GM18505 (cell line): ENCODE data around the gene SDHA.

Source experiments
- ATAC-seq: cut with Tn5 transposase; IDR thresholded peaks from one replicate; pipeline ENCODE4 v1.9.1; 2021; ENCODE audit not compliant: unreplicated experiment
- POLR2A ChIP-seq: IDR thresholded peaks from 4 replicates; pipeline ENCODE4 v1.6.1; 2011; ENCODE audit warnings: borderline replicate concordance; ENCODE audit not compliant: insufficient read depth, insufficient read length; ENCODE audit errors: extremely low read depth

SDHA gene

GRCh38 chr5:178110-178509 is 40.0 kb upstream of the SDHA start:
- no peak for ATAC-seq

GRCh38 chr5:179401-179800 is 38.7 kb upstream of the SDHA start:
- no peak for ATAC-seq

More at GRCh38 chr5:178110-178509, 40.0 kb upstream of the SDHA start:
- TF ChIP-seq POLR2A: no peak

GRCh38 chr5:180286-180918 is 37.7 kb upstream of the SDHA start:
- no peak for TF ChIP-seq POLR2A
- no peak for ATAC-seq

More at GRCh38 chr5:179401-179800, 38.7 kb upstream of the SDHA start:
- no peak for TF ChIP-seq POLR2A

GRCh38 chr5:181160-181559 is 37.0 kb upstream of the SDHA start:
- TF ChIP-seq POLR2A: no peak
- ATAC-seq: no peak

- no peak for ATAC-seq
- TF ChIP-seq POLR2A: no peak
Observed at GRCh38 chr5:181566-181965, 36.6 kb upstream of the SDHA start.

DNA sequence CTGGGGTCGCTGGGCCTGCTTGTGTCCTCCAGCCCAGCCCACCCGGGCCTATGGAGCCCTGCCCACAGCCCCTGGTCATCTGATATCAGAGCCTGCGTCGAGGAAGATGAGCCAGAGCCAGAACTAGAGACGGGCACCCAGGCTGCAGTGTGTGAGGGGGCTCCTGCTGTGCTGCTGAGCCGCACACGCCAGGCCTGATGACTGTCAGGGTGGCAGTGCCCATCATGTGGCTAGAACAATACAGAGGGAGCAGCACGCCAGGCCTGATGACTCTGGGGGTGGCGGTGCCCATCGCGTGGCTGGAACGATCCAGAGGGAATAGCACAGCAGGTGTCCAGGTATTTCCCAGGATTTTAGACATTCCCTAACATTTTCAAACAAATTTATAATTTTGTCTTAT is 36.0 kb upstream of the SDHA start:
- no peak for ATAC-seq

GRCh38 chr5:184471-184870 is 33.6 kb upstream of the SDHA start:
- no peak for ATAC-seq
- no peak for TF ChIP-seq POLR2A

More for the DNA sequence above, 36.0 kb upstream of the SDHA start:
- no peak for TF ChIP-seq POLR2A

DNA sequence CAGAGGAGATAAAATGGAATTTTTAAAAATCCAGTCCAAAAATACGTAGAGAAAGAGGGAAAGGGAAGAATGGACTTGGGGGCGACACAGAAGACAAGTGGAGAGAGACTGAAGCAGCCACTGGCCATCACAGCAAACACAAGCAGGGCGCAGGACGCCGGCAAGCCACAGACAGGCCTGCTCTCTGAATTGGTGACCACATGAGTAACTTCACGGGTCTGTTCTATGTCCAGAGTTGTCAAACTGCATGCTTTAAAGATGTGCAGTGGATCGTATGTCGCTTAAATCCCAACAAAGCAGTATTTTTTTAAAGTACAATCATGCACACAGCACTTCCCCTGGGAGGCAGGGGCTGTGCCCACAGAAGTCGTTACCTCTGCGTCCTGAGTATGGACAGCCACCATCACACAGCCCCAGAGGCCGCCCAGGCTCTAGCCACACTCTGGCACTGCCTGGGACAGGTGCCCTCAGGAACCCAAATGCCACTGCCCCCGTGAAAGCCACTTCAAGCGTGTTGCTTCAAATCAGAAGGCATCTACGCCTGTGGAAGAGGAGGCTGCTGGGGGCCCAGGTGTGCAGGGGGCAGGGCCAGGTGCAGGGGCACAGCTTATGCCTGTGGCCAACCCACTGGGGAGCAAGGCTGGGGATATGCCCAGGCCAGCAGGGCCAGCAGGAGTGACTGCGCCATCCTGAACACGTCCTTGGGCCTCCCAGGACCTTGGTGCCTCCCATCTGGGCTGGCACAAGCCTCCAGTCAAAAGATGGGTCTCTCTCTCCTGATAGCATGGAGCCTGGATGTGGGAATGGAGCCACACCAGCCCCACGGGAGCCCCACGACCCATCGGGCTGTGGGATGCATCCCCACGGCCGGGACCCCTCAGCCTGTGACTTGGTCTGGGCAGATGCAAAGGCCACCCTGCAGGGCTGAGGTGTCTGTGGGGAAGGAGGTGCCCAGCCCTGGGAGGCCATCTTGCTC is 32.7 kb upstream of the SDHA start:
- no peak for ATAC-seq
- no peak for TF ChIP-seq POLR2A

- TF ChIP-seq POLR2A: no peak
Observed at GRCh38 chr5:186091-187041, 31.8 kb upstream of the SDHA start.

GRCh38 chr5:187042-187431 is 31.1 kb upstream of the SDHA start:
- no peak for ATAC-seq
- no peak for TF ChIP-seq POLR2A

More at GRCh38 chr5:186091-187041, 31.8 kb upstream of the SDHA start:
- no peak for ATAC-seq

DNA sequence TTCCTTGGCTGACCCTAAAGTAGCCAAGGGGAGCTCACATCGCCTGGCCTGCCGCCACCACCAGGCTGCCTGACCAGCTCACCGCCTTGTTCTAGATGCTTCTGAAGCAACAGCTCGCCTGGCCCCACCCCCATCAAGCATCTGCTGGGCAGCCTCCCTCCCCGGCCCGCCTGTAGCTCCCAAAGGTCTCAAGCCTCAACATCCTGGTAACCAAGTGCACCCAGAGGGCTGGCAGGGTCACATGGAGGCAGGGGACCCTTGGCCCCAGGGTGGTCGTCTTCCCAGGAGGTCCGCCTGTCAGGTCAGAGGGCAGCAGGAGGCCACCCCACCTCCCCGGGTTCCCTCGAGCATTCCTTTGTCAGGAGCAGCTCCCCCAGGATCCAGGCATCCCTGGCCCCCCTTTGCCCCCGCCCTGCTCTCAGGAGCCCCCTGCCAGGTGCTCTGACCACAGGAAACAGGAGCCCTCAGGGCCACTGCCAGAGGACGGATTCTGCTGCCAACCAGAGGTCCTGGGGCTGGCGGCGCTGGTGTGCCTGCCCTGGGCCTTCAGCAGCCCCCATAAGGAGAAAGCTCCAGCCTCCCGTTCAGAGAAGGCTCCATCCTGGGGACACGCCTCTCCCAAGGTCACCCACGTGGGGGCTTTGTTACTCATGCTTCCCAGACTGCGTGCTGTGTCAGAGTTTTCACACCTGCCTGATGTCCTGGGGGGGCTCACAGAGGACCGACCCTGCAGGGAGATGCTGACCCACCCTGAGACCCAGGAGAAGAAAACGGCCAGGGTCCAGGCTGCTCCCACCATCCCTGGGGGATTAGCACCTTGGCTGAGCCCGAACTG is 30.3 kb upstream of the SDHA start:
- TF ChIP-seq POLR2A: no peak
- no peak for ATAC-seq
